Measurements from ENCODE around the gene HMGCL. TPM values are rescaled to one million over a fixed set of nuclear protein-coding genes. Genes with fewer than 3 reads are reported as not detected.
"Not testable (repeated sequence)": the region's sequence is repeated elsewhere in the genome, so short reads cannot be mapped to it uniquely, and the experiment has no call there.

Gene HMGCL
- total RNA-seq, 1 donor = 38.1 TPM

- no peak overlapping the region for H3K4me3 ChIP-seq (ENCODE audit: low read depth, low read length)
- TF ChIP-seq CTCF (IDR thresholded peaks at IDR 0.05; ENCODE audit: insufficient read depth, low read length) = no peak
- DNase-seq (ENCODE audit: low read depth) = no peak
Measured at GRCh38 chr1:23788695-23789094, 36.5 kb downstream of the HMGCL start.

GRCh38 chr1:23787701-23788100 lies 37.5 kb downstream of the HMGCL start:
- no peak for DNase-seq (ENCODE audit: low read depth)
- TF ChIP-seq CTCF (IDR thresholded peaks at IDR 0.05; ENCODE audit: insufficient read depth, low read length) = no peak

DNA sequence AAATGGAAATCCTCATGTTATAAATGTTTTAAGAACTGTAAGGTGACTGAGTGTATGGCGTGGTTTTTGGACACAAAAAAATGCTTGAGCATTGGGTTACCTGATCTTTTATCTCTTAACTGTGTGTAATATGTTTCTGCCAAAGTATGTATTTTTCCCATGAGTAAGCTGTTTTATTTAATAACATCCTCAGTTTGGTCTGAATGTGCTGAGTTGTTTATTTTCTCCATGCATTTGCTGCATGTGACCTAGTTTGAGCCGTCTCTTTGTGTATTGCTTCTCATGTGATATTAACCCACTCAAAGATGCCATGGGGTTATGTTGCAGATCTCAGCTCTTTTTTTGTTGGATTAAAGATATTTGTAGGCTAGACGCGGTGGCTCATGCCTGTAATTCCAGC lies 40.4 kb downstream of the HMGCL start:
- no peak for DNase-seq (ENCODE audit: low read depth)
- TF ChIP-seq CTCF (IDR thresholded peaks at IDR 0.05; ENCODE audit: insufficient read depth, low read length) = no peak
- H3K4me3 ChIP-seq (ENCODE audit: low read depth, low read length) = no peak overlapping the region

More at GRCh38 chr1:23787701-23788100, 37.5 kb downstream of the HMGCL start:
- H3K4me3 ChIP-seq (ENCODE audit: low read depth, low read length) = no peak overlapping the region

DNA sequence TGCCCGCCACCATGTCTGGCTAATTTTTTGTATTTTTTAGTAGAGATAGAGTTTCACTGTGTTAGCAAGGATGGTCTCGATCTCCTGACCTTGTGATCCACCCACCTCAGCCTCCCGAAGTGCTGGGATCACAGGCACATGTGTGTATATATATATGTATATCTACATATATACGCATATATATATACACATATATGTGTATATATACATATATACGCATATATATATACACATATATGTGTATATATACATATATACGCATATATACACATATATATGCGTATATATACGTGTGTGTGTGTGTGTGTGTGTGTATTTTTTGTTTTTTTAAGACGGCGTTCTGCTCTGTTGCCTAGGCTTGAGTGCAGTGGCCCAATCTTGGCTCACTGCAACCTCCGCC lies 42.1 kb downstream of the HMGCL start:
- not testable (repeated sequence) for DNase-seq (ENCODE audit: low read depth); H3K4me3 ChIP-seq (ENCODE audit: low read depth, low read length)

GRCh38 chr1:23779826-23780371 lies 45.3 kb downstream of the HMGCL start:
- peak overlapping the region; percentile 95 for H3K4me3 ChIP-seq (ENCODE audit: low read depth, low read length)
- peak; percentile 55 for DNase-seq (ENCODE audit: low read depth)
- no peak for TF ChIP-seq CTCF (IDR thresholded peaks at IDR 0.05; ENCODE audit: insufficient read depth, low read length)

GRCh38 chr1:23777979-23778814 lies 47.0 kb downstream of the HMGCL start, which contains the start of gene PITHD1:
Gene PITHD1 (plus strand): TSS chr1:23778418. CDS start chr1:23778516, 98 bp downstream.
- no peak for TF ChIP-seq CTCF (IDR thresholded peaks at IDR 0.05; ENCODE audit: insufficient read depth, low read length)
- peak; percentile 86 for DNase-seq (ENCODE audit: low read depth)
- H3K4me3 ChIP-seq (ENCODE audit: low read depth, low read length) = peak within 1 kb of the TSS; percentile 95

GRCh38 chr1:23776217-23776616 lies 49.0 kb downstream of the HMGCL start:
- no peak for TF ChIP-seq CTCF (IDR thresholded peaks at IDR 0.05; ENCODE audit: insufficient read depth, low read length)
- no peak for DNase-seq (ENCODE audit: low read depth)
- H3K4me3 ChIP-seq (ENCODE audit: low read depth, low read length) = no peak overlapping the region
